ENCODE measurements around the gene BCL2L2. TPM values are rescaled to one million over a fixed set of nuclear protein-coding genes. Genes with fewer than 3 reads are reported as not detected.
A peak's percentile ranks its signal among the peaks of the same experiment; 100 is the strongest.

BCL2L2 gene
- total and polyA plus RNA-seq, 9 of the 15 experiments (the other 6 are each of a cell fraction or from before 2014, with no cell fraction given), result 2.6 to 32.5 (median 14.7) TPM

GRCh38 chr14:23301288-23301968 lies 5.2 kb upstream of the BCL2L2 start (continued):
- no peak for TF ChIP-seq MGA (IDR thresholded peaks at IDR 0.05)
- no peak for TF ChIP-seq MED1 (CRISPR knock-in tag; IDR thresholded peaks at IDR 0.05; ENCODE audit: borderline replicate concordance)
- no peak for TF ChIP-seq ZBTB49 (CRISPR knock-in tag; IDR thresholded peaks at IDR 0.05; ENCODE audit: borderline replicate concordance)
- TF ChIP-seq ATF2 (CRISPR knock-in tag; IDR thresholded peaks at IDR 0.05), result no peak
- no peak for TF ChIP-seq PRPF4 (IDR thresholded peaks at IDR 0.05; ENCODE audit: insufficient read depth, low read depth, low read length, poor library complexity, severe bottlenecking)
- peak; percentile 76 for TF ChIP-seq TFAP4 (CRISPR knock-in tag; IDR thresholded peaks at IDR 0.05; ENCODE audit: borderline replicate concordance)
- no peak for TF ChIP-seq ID3 (CRISPR knock-in tag; IDR thresholded peaks at IDR 0.05)
- peak; percentile 89 for TF ChIP-seq ID3 (tag; IDR thresholded peaks at IDR 0.05)
- no peak for TF ChIP-seq DACH1 (IDR thresholded peaks at IDR 0.05; ENCODE audit: partially characterized antibody)

All from K562 (cell line).